ENCODE data around the gene YEATS4. TPM values are rescaled to one million over a fixed set of nuclear protein-coding genes. Genes with fewer than 3 reads are reported as not detected.

The YEATS4 gene
- total and polyA plus RNA-seq, 2 experiments from 2014 or later, result 64.7 to 90.5 TPM

DNA sequence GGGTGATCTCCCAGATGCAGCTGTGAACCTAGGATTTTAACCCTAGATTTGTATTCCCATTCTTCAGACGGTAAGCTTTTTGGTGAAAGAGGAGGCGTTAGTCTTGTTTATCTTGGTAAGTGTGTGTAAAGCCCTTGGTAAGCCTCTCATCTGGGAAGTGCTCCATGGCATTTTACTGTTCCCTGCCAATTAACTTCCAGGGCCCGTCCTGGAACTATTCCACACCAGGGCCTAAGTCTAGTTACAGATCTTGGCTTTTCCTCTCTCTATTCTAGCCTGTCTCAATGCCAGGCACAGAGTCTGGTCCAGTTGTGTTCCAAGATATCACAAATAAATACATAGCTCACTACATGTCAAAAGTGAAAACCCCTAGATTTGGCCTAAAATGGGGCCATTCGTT, 42.4 kb downstream of the YEATS4 start:
- DNase-seq (ENCODE audit: low spot score) (no peak), ATAC-seq (no peak)
- Histone ChIP-seq H4K20me1 (replicated peaks; ENCODE audit: insufficient read depth) (no peaks in the 10 kb centered on the region), H3K4me3 (no peak overlapping the region), H3K4me1 (ENCODE audit: insufficient read depth) (no peaks in the 10 kb centered on the region; the same call in 1 of the 2 replicates), H3K27ac (ENCODE audit: low read depth) (no peak overlapping the region), H3F3A (replicated peaks; ENCODE audit: low read depth) (no peaks in the 10 kb centered on the region), H3K27me3 (ENCODE audit: insufficient read depth) (no peaks in the 10 kb centered on the region), H3K79me2 (replicated peaks; ENCODE audit: insufficient read depth) (no peaks in the 10 kb centered on the region), H3K36me3 (ENCODE audit: insufficient read depth) (no peaks in the 10 kb centered on the region), H3K9me2 (ENCODE audit: insufficient read depth) (no peaks in the 10 kb centered on the region), H2AFZ (no peak overlapping the region), H3K4me2 (no peak overlapping the region)
- Mint-ChIP-seq H3K36me3 (ENCODE audit: low read depth) (peaks cover 11% of the 10 kb centered on the region; the same call in 2 of the 3 replicates), H3K27ac (no peak overlapping the region), H3K9me3 (no peaks in the 10 kb centered on the region; the same call in 2 of the 3 replicates), H3K4me3 (no peak overlapping the region), H3K4me1 (peaks cover 4% of the 10 kb centered on the region; the same call in 1 of the 3 replicates), H3K27me3 (ENCODE audit: insufficient read depth, low read depth, poor library complexity) (no peaks in the 10 kb centered on the region)
- TF ChIP-seq STAT1 (IDR thresholded peaks at IDR 0.05; ENCODE audit: unreplicated experiment), result no peak
- TF ChIP-seq, protein P1, sequence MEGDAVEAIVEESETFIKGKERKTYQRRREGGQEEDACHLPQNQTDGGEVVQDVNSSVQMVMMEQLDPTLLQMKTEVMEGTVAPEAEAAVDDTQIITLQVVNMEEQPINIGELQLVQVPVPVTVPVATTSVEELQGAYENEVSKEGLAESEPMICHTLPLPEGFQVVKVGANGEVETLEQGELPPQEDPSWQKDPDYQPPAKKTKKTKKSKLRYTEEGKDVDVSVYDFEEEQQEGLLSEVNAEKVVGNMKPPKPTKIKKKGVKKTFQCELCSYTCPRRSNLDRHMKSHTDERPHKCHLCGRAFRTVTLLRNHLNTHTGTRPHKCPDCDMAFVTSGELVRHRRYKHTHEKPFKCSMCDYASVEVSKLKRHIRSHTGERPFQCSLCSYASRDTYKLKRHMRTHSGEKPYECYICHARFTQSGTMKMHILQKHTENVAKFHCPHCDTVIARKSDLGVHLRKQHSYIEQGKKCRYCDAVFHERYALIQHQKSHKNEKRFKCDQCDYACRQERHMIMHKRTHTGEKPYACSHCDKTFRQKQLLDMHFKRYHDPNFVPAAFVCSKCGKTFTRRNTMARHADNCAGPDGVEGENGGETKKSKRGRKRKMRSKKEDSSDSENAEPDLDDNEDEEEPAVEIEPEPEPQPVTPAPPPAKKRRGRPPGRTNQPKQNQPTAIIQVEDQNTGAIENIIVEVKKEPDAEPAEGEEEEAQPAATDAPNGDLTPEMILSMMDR (conservative IDR thresholded peaks at IDR 0.05; ENCODE audit: low read depth in 2 of 2), result no peak
- TF ChIP-seq, protein P2, sequence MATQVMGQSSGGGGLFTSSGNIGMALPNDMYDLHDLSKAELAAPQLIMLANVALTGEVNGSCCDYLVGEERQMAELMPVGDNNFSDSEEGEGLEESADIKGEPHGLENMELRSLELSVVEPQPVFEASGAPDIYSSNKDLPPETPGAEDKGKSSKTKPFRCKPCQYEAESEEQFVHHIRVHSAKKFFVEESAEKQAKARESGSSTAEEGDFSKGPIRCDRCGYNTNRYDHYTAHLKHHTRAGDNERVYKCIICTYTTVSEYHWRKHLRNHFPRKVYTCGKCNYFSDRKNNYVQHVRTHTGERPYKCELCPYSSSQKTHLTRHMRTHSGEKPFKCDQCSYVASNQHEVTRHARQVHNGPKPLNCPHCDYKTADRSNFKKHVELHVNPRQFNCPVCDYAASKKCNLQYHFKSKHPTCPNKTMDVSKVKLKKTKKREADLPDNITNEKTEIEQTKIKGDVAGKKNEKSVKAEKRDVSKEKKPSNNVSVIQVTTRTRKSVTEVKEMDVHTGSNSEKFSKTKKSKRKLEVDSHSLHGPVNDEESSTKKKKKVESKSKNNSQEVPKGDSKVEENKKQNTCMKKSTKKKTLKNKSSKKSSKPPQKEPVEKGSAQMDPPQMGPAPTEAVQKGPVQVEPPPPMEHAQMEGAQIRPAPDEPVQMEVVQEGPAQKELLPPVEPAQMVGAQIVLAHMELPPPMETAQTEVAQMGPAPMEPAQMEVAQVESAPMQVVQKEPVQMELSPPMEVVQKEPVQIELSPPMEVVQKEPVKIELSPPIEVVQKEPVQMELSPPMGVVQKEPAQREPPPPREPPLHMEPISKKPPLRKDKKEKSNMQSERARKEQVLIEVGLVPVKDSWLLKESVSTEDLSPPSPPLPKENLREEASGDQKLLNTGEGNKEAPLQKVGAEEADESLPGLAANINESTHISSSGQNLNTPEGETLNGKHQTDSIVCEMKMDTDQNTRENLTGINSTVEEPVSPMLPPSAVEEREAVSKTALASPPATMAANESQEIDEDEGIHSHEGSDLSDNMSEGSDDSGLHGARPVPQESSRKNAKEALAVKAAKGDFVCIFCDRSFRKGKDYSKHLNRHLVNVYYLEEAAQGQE (IDR thresholded peaks at IDR 0.05; ENCODE audit: unreplicated experiment), result no peak
- no peak for TF ChIP-seq JUNB (IDR thresholded peaks at IDR 0.05; ENCODE audit: unreplicated experiment)
- TF ChIP-seq ZNF114 (CRISPR knock-in tag; IDR thresholded peaks at IDR 0.05), result no peak
- no peak for TF ChIP-seq CREB1 (CRISPR knock-in tag; IDR thresholded peaks at IDR 0.05; ENCODE audit: low read depth)
- TF ChIP-seq ZNF331 (CRISPR knock-in tag; IDR thresholded peaks at IDR 0.05; ENCODE audit: low read depth), result no peak
- TF ChIP-seq POLR2AphosphoS5 (IDR thresholded peaks at IDR 0.05; ENCODE audit: low read depth), result no peak
- no peak for TF ChIP-seq EZH2 (IDR thresholded peaks at IDR 0.05; ENCODE audit: low read depth, unreplicated experiment)
- TF ChIP-seq, protein P3, sequence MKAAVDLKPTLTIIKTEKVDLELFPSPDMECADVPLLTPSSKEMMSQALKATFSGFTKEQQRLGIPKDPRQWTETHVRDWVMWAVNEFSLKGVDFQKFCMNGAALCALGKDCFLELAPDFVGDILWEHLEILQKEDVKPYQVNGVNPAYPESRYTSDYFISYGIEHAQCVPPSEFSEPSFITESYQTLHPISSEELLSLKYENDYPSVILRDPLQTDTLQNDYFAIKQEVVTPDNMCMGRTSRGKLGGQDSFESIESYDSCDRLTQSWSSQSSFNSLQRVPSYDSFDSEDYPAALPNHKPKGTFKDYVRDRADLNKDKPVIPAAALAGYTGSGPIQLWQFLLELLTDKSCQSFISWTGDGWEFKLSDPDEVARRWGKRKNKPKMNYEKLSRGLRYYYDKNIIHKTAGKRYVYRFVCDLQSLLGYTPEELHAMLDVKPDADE (IDR thresholded peaks at IDR 0.05), result no peak
- no peak for TF ChIP-seq EZH2phosphoT487 (IDR thresholded peaks at IDR 0.05; ENCODE audit: unreplicated experiment)
- TF ChIP-seq, protein P4, sequence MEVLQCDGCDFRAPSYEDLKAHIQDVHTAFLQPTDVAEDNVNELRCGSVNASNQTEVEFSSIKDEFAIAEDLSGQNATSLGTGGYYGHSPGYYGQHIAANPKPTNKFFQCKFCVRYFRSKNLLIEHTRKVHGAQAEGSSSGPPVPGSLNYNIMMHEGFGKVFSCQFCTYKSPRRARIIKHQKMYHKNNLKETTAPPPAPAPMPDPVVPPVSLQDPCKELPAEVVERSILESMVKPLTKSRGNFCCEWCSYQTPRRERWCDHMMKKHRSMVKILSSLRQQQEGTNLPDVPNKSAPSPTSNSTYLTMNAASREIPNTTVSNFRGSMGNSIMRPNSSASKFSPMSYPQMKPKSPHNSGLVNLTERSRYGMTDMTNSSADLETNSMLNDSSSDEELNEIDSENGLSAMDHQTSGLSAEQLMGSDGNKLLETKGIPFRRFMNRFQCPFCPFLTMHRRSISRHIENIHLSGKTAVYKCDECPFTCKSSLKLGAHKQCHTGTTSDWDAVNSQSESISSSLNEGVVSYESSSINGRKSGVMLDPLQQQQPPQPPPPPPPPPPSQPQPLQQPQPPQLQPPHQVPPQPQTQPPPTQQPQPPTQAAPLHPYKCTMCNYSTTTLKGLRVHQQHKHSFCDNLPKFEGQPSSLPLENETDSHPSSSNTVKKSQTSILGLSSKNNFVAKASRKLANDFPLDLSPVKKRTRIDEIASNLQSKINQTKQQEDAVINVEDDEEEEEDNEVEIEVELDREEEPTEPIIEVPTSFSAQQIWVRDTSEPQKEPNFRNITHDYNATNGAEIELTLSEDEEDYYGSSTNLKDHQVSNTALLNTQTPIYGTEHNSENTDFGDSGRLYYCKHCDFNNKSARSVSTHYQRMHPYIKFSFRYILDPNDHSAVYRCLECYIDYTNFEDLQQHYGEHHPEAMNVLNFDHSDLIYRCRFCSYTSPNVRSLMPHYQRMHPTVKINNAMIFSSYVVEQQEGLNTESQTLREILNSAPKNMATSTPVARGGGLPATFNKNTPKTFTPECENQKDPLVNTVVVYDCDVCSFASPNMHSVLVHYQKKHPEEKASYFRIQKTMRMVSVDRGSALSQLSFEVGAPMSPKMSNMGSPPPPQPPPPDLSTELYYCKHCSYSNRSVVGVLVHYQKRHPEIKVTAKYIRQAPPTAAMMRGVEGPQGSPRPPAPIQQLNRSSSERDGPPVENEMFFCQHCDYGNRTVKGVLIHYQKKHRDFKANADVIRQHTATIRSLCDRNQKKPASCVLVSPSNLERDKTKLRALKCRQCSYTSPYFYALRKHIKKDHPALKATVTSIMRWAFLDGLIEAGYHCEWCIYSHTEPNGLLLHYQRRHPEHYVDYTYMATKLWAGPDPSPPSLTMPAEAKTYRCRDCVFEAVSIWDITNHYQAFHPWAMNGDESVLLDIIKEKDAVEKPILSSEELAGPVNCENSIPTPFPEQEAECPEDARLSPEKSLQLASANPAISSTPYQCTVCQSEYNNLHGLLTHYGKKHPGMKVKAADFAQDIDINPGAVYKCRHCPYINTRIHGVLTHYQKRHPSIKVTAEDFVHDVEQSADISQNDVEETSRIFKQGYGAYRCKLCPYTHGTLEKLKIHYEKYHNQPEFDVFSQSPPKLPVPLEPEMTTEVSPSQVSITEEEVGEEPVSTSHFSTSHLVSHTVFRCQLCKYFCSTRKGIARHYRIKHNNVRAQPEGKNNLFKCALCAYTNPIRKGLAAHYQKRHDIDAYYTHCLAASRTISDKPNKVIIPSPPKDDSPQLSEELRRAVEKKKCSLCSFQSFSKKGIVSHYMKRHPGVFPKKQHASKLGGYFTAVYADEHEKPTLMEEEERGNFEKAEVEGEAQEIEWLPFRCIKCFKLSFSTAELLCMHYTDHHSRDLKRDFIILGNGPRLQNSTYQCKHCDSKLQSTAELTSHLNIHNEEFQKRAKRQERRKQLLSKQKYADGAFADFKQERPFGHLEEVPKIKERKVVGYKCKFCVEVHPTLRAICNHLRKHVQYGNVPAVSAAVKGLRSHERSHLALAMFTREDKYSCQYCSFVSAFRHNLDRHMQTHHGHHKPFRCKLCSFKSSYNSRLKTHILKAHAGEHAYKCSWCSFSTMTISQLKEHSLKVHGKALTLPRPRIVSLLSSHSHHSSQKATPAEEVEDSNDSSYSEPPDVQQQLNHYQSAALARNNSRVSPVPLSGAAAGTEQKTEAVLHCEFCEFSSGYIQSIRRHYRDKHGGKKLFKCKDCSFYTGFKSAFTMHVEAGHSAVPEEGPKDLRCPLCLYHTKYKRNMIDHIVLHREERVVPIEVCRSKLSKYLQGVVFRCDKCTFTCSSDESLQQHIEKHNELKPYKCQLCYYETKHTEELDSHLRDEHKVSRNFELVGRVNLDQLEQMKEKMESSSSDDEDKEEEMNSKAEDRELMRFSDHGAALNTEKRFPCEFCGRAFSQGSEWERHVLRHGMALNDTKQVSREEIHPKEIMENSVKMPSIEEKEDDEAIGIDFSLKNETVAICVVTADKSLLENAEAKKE (CRISPR knock-in tag; IDR thresholded peaks at IDR 0.05), result no peak
- no peak for TF ChIP-seq NANOG (IDR thresholded peaks at IDR 0.05; ENCODE audit: borderline replicate concordance)
